GM18508 (cell line): ENCODE results near the gene PTH2.
"Not testable (repeated sequence)": the region's sequence is repeated elsewhere in the genome, so short reads cannot be mapped to it uniquely, and the experiment has no call there.

Experiments
- ATAC-seq: cut with Tn5 transposase; IDR thresholded peaks from one replicate; pipeline ENCODE4 v1.9.1; 2021; ENCODE audit warnings: moderate number of reproducible peaks; ENCODE audit not compliant: insufficient read depth, unreplicated experiment

PTH2 gene

GRCh38 chr19:49390131-49390928, 32.9 kb downstream of the PTH2 start:
- no peak for ATAC-seq

- ATAC-seq = no peak
These were observed 33.8 kb downstream of the PTH2 start for GRCh38 chr19:49389406-49389805.

- no peak for ATAC-seq
These were observed 35.3 kb downstream of the PTH2 start, which contains the start of gene KASH5 for GRCh38 chr19:49387936-49388372. Gene KASH5 (plus strand): TSS chr19:49388249. CDS start chr19:49390884, 2,635 bp downstream.

GRCh38 chr19:49383599-49383998, 39.6 kb downstream of the PTH2 start:
- no peak for ATAC-seq

- no peak for ATAC-seq
These were observed 40.6 kb downstream of the PTH2 start for GRCh38 chr19:49382639-49383038.

GRCh38 chr19:49380391-49380790, 42.9 kb downstream of the PTH2 start:
- no peak for ATAC-seq

GRCh38 chr19:49378512-49378911, 44.7 kb downstream of the PTH2 start:
- no peak for ATAC-seq

- ATAC-seq = no peak
These were observed 48.4 kb downstream of the PTH2 start for GRCh38 chr19:49374665-49375434.

GRCh38 chr19:49373174-49373573, 50.1 kb downstream of the PTH2 start:
- not testable (repeated sequence) for ATAC-seq
